RWPE1 (cell line): ENCODE measurements around the gene NGLY1.

Experiments used
- CTCF ChIA-PET: fragments of 350-600 bp; sonication (Branson Sonifier 250); formaldehyde crosslinking; extraction: SDS; loops from one replicate; lab custom pipeline; 2021; lab: Yijun Ruan, JAX
- POLR2A ChIA-PET: fragments of 400-600 bp; formaldehyde crosslinking; extraction: SDS; loops from one replicate; lab custom pipeline; 2020; ENCODE audit warnings: antibody characterized with exemption; ENCODE audit not compliant: low non-redundant PET; lab: Yijun Ruan, JAX
- DNase-seq: peaks from one replicate; pipeline ENCODE4 v3.0.0; 2012; ENCODE audit warnings: low spot score
- H3K27ac ChIP-seq: fragments of 450-650 bp; 2 replicates; pipeline ENCODE4 v1.5.1; 2017
- CTCF ChIP-seq: fragments of 450-650 bp; conservative IDR thresholded peaks from 2 replicates; pipeline ENCODE4 v1.5.1; 2017; ENCODE audit warnings: low read depth, mild to moderate bottlenecking

The NGLY1 gene

GRCh38 chr3:25782938-25783660 lies at the start of gene NGLY1:
NGLY1 (minus strand) TSS chr3:25783443; CDS start chr3:25783390, 53 bp downstream.
- peak; percentile 63 for DNase-seq
- ChIA-PET POLR2A (interaction anchor here (0.7 kb wide), 1 partner anchor 119 kb away, joined by 3 read pairs; no protein-coding TSS in a partner anchor), CTCF (no interaction called here)
- no peak for TF ChIP-seq CTCF
- peak within 1 kb of the TSS; percentile 88 for H3K27ac ChIP-seq

GRCh38 chr3:25831578-25831977 lies 48.3 kb upstream of the NGLY1 start:
- POLR2A ChIA-PET: no interaction called here
- no peak for DNase-seq
- no peak for TF ChIP-seq CTCF

GRCh38 chr3:25830373-25831280 lies 47.4 kb upstream of the NGLY1 start:
- H3K27ac ChIP-seq: no peak overlapping the region
- no peak for DNase-seq
- CTCF ChIA-PET: interaction anchor here (0.6 to 1.3 kb wide), 3 partner anchors 17 to 183 kb away, joined by 4 to 5 read pairs (median 5); no protein-coding TSS in a partner anchor
- no peak for TF ChIP-seq CTCF
- POLR2A ChIA-PET: no interaction called here

More at GRCh38 chr3:25831578-25831977, 48.3 kb upstream of the NGLY1 start:
- H3K27ac ChIP-seq: no peak overlapping the region
- CTCF ChIA-PET: interaction anchor here (0.8 to 1.3 kb wide), 2 partner anchors 16 to 184 kb away, joined by 4 to 5 read pairs; no protein-coding TSS in a partner anchor

GRCh38 chr3:25826510-25826909 lies 43.3 kb upstream of the NGLY1 start:
- POLR2A ChIA-PET: no interaction called here
- CTCF ChIA-PET: no interaction called here
- H3K27ac ChIP-seq: no peak overlapping the region
- no peak for DNase-seq
- no peak for TF ChIP-seq CTCF

- ChIA-PET POLR2A (no interaction called here), CTCF (no interaction called here)
- H3K27ac ChIP-seq: no peak overlapping the region
- no peak for DNase-seq
- no peak for TF ChIP-seq CTCF
These were observed 40.1 kb upstream of the NGLY1 start for GRCh38 chr3:25823314-25823713.
